Measurements from ENCODE around the gene CNEP1R1.
"Not testable (repeated sequence)": the region's sequence is repeated elsewhere in the genome, so short reads cannot be mapped to it uniquely, and the experiment has no call there.

The CNEP1R1 gene, protein sequence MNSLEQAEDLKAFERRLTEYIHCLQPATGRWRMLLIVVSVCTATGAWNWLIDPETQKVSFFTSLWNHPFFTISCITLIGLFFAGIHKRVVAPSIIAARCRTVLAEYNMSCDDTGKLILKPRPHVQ

DNA sequence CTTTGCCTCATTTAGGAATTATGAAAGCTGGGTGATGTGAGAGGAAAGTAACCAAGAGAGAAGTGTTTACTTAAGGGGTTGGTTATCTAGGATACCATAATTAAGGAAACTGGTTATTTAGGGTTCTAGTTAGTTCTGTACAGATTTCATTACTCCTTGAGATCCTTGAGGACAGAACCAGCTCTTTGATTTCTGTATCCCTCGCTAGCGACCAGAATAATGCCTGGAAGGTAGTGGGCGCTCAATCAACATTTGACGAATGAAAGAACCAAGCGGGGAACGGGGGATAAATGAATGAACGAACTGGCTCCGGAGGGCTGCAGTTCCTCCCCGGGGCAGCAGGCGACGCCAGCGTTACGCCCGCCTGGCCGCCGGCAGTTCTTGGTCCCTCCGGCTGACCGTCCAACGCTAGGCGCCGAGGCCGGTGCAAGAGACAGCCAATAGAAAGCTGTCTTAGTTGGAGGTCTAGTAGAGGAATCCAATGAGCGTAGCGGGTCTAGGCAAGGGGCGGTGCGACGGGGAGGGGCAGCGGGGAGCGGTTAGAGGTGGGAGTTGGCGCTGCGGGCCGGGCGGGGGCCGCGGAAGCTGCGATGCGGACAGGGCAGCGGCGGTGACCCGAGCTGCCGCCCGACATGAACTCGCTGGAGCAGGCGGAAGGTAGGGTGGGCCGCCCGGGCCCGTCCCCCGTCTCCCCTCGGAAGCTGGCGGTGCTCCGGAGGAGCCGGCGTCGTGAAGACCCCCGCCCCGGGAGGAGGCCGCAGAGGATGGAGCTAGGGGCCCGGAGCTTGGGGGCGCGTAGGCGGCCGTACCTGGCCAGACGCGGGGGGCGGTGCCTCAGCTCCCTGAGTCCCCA is at the start of gene CNEP1R1:
TSS of gene CNEP1R1 (plus strand) at position 542 of the 853 bp plus-strand sequence. CDS start at position 633, 91 bp downstream.
- peak; percentile 94 for DNase-seq (ENCODE audit: low spot score)

DNA sequence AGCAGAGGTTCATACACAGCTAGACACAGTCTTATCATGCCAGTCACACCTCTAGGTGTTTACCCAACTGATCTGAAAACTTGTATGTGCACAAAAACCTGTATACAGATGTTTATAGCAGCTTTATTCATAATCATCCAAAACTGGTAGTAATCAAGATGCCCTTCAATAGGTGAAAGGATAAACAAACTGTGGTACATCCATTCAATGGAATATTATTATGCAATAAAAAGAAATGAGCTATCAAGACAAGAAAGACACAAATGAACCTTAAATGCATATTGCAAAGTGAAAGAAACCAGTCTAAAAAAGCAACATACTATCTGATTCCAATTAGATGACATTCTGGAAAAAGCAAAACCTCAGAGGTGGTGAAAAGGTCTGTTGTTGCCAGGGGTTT is 47.6 kb upstream of the CNEP1R1 start:
- no peak for DNase-seq (ENCODE audit: low spot score)

DNA sequence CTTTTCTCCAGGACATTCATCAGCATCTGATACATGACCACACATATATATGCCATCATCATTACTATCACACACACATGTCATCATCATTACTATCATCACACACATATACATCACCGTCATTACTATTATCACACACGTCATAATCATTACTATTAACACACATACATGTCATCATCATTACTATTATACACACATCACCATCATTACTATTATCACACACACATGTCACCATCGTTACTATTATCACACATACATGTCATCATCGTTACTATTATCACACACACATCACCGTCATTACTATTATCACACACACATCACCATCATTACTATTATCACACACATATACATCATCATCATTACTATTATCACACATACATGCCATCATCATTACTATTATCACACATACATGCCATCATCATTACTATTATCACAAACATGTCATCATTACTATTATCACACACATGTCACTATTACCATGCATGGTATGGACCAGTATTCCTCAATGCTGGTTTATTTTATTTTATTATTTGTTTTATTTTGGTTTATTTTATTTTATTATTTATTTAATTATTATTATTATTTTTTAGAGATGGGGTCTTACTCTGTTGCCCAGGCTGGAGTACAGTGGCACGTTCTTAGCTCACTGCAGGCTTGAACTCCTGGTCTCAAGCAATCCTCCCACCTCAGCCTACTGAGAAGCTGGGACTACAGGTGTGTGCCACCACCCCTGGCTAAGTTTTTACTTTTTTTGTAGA is 46.3 kb upstream of the CNEP1R1 start:
- no peak for DNase-seq (ENCODE audit: low spot score)

DNA sequence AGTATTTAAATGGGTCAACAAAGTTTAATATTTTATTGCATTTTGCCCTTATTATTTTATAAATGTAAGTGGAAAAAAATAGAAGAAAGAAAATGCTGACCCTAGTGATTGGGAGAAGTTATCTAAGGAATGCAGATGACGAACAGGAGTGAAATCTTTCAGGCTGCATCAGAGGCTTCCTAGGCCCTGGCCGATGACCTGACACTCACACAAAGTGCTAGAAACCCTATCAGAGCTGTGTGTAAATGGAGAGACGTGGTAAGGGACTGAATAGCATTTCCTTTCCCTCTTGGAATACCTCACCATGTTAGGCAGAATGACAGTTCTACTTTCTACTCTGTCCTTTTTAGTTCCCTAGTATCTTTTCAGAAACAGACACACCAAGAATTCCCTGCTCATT is 44.9 kb upstream of the CNEP1R1 start:
- no peak for DNase-seq (ENCODE audit: low spot score)

DNA sequence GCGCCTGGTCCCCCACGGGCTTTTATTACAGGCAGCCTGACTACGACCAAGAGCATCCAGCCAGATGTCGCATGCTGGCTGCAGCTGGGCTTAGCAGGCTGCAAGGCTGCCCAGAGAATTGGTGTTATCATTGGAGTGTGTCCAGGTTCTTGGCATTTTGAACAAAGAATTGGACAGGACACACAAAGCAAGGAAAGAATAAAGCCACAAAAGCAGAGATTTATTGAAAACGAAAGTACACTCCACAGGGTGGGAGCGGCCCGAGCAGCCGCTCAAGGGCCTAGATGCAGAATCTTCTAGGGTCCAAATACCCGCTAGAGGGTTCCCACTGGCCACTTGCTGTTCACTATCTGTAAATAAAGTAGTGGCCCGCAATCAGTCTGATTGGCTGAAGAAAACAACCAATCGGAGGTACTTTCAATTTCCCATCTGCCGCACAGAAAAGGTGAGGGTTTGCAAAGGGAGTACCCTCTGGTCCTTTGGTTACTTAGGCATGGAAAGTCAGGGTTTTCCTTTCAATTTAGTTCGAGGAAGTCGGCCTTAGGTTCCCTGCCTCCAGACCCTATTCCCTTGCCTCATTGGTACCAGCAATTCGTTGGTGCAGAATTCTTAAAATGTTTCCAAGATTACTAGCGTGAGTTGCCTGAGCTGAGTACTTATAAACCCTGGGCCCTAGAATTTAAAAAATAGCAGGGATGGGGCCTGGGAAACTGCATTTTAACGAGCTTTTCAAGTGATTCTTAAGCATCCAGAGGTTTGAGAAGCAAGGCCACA is 38.5 kb upstream of the CNEP1R1 start:
- no peak for DNase-seq (ENCODE audit: low spot score)

DNA sequence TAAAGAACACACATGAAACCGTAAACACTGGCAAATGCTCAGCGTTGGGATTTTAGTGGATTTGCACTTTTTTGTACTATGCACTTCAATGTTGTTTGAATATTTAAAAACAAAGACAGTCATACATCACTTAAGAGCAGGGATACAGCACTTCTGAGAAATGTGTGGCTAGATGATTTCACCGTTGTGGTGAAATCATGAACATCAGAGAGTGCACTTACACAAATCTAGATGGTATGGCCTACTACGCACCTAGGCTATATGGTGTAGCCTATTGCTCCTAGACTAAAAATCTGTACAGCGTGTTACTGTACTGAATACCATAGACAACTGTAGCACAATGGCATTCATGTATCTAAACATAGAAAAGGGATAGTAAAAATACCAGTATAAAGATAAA is 37.6 kb upstream of the CNEP1R1 start:
- no peak for DNase-seq (ENCODE audit: low spot score)

DNA sequence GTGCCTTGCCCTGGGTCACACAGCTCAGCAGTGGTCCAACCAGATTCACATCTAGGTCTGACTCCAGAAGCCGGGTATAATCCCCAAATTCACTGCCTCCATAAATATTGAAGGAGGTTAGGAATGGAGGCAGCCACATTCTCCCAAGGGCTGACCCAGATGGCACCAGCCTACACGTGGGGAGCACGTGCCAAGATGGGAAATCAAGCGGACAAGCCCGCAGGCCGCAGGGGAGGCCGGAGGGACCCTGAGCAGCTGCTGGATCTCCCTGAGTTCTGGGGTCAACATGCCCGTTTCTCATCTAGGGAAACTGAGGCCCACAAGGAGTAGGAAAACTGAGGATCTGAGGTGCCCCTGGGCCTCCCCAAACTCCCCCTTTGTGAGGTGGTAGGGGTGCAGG is 32.2 kb upstream of the CNEP1R1 start:
- no peak for DNase-seq (ENCODE audit: low spot score)

DNA sequence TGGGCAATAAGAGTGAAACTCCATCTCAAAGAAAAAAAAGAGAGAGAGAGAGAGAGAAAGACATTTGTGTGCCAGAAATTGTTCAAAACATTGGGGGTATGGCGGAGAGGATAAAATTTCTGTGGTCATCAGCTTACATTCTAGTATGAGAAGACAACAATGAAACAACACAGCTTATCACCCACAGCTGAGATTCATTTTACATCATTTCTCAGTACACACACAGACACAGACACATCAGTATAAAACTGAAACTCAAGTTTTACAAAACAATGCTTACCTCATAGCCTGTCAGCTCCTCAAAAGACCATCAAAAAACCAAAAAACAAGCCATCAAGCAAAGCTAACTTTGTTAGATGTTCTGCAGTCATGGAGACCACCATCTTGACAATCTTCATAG is 31.4 kb upstream of the CNEP1R1 start:
- DNase-seq (ENCODE audit: low spot score) = no peak

DNA sequence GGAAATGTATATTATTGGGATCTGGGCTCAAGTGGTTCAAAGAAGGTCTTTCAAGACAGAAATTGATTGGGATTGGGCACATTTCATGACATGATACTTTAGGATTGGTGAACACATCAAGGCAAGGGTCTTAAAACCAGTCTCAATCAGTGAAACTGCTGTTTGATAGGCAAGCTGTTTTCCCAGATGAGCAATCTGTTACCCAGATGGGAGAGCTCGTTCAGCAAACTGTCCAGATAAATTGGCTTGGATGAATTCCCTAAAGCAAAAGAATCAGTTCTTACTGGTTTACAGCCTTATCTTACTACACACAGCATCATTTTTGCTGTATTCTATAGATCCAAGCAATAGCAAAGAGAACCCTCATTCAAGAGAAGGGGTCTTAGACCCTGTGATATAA is 31.0 kb upstream of the CNEP1R1 start:
- DNase-seq (ENCODE audit: low spot score) = no peak

DNA sequence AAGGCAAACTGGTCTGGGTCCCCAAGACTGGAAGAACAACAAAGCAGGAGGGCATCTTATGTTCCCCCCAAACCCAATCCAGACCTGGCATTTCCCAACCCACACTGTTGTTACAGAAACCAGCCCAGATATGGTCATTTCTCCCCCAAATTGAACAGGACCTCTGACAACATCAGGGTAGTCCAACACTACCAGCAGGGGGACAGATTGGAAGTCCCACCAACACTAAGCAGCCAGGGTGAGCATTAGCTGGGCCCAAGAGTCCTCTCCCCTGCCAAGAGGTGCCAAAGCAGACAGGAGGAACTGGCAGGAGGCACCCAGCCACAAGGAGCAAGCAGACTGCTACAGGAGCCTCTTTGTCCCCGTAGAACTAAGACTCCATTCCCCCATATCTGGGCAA is 29.3 kb upstream of the CNEP1R1 start:
- no peak for DNase-seq (ENCODE audit: low spot score)

DNA sequence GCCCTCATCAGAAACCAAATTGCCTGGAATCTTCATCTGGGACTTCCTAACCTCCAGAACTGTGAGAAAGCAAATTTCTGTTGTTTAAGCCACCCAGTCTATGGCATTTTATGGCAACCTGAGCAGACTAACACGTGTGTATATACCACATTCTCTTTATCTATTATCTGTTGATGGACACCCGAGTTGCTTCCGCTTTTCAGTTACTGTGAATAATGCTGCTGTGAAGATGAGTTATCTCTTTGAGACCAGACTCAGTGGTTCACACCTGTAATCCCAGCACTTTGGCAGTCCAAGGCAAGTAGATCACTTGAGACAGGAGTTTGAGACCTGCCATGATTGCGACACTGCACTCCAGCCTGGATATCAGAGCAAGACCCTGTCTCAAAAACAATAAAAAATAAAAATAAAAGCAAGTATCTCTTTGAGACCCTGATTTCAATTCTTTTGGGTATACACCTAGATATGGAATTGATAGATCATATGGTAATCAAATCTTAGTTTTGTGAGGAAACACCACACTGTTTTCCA is 27.2 kb upstream of the CNEP1R1 start:
- DNase-seq (ENCODE audit: low spot score) = no peak

DNA sequence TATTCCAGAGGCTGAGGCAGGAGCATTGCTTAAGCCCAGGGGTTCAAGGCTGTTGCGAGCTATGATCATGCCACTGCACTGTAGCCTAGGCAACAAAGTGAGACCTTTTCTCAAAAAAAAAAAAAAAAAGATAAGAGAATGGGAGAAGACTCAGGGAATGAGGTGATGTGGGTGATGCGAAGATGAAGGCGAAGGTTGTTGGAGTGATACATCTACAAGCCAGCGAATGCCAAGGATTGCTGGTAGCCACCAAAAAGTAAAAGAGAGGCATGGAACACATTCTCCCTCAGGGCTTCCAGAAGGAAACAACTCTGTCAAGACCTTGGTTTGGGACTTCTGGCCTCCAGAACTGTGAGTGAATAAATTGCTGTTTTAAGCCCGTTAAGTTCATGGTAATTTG is 26.0 kb upstream of the CNEP1R1 start:
- no peak for DNase-seq (ENCODE audit: low spot score)

DNA sequence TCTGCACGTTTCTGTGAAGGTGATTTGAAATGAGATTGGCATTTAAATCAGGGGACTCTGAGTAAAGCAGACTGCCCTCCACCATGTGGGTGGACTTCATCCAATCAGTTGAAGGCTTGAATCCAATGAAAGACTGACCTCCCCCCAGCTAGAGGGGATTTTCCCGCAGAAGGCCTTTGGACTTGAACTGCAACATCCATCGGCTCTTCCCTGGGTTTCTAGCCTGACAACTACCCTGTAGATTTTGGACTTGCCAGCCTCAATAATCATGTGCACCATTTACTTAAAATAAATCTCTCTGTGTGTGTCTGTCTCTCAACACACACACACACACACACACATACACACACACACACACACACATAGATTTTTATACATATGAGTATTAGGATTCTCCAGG is 23.9 kb upstream of the CNEP1R1 start:
- no peak for DNase-seq (ENCODE audit: low spot score)

DNA sequence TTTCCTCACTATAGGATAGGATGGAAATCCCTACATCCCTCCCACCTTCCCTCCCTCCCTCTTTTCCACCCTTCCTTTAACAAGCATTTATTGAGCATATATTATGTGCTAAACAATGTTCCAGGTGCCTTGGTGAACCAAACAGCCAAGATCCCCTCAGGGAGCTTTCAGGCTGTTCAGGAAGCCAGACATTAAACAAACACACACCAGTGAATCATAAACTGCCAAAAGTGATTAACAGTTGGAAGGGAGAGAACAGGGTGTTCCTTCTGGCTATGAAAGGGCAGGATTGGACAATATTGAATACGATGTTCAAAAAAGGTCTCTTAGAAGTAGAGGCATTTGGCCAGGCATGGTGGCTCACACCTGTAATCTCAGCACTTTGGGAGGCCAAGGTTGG is 22.8 kb upstream of the CNEP1R1 start:
- no peak for DNase-seq (ENCODE audit: low spot score)

DNA sequence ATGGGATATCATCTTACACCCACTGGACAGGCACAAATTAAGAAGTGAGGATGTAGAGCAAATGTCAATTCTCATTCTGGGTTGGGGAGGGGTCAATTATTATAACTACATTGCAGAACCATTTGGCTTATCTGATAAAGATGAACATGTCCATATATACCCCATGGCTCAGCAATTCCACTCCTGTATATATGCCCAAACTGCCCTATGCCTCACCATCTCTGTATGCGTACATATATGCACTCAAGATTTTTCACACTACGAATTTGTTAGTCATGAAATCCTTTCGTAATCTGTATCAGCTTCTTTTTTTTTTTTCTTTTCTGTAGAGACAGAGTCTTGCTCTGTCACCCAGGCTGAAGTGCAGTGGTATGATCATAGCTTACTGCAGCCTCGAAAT is 20.8 kb upstream of the CNEP1R1 start:
- DNase-seq (ENCODE audit: low spot score) = no peak

DNA sequence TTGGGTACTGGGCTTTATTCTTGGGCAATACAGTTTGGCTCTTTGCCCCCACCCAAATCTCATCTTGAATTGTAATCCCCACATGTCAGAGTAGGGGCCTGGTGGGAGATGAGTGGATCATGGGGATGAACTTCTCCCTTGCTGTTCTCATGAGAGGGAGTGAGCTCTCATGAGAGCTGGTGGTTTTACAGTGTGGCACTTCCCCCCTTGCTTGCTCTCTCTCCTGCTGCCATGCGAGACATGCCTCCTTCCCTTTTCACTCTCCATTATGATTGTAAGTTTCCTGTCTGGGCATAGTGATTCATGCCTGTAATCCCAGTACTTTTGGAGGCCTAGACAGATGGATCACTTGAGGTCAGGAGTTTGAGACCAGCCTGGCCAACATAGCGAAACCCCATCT is 18.1 kb upstream of the CNEP1R1 start:
- DNase-seq (ENCODE audit: low spot score) = no peak

DNA sequence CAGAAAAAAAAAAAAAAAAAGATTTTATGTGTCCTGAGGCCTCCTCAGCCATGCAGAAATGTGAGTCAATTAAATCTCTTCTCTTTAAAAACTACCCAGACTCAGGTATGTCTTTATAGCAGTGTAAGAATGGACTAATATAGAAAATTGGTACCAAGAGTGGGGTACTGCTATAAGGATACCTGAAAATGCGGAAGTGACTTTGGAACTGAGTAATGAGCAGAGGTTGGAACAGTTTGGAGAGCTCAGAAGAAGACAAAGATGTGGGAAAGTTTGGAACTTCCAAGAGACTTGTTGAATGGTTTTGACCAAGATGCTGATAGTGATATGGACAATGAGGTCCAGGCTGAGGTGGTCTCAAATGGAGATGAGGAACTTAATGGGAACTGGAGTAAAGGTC is 17.3 kb upstream of the CNEP1R1 start:
- no peak for DNase-seq (ENCODE audit: low spot score)

DNA sequence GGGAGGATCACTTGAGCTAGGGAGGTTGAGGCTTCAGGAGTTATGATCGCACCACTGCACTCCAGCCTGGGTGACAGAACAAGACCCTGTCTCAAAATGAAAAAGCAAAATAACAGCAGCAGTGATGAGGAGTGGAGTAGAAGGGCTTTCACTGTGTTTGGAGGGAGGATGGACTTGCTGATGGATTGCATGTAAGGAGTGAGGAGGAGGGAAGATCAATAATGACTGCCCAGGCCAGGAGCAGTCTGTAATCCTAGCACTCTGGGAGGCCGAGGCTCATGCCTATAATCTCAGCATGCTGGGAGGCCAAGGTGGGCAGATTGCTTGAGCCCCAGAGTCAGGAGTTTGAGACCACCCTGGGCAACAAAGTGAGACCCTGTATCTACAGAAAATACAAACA is 14.8 kb upstream of the CNEP1R1 start:
- no peak for DNase-seq (ENCODE audit: low spot score)

DNA sequence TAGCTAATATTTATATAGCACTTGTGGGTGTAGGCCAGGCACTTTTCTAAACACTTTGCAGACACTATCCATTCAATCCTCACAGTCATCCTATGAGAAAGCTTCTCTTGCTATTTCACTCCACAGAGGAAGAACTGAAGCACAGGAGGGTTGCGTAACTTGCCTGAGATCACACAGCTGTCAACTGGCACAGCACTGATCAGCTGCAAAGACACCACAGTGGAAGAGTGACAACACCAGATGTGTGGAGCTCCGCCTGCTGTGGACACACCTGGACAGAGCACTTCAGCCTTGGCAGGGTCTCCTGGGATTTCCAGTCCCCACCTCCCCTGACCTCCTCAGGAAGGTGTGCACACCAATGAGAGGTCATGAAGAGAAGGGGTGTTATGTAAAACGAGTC is 13.3 kb upstream of the CNEP1R1 start:
- no peak for DNase-seq (ENCODE audit: low spot score)

DNA sequence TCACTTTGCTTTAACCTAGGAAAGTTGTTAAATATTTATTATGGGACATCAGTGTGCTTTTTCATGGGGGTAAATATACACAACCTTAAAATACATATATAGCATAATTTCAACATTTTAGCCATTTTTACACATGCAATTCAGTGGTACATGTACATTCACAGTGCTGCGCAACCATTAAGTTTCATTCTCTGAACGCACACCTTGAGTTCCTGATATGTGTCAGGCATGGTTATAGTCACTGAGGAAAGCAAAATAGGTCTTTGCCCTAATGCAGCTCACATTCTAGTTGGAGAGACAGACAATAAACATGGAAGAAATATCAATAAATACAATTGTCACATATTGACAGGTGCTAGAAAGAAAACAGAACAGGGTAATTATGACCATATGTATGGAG is 12.8 kb upstream of the CNEP1R1 start:
- no peak for DNase-seq (ENCODE audit: low spot score)

DNA sequence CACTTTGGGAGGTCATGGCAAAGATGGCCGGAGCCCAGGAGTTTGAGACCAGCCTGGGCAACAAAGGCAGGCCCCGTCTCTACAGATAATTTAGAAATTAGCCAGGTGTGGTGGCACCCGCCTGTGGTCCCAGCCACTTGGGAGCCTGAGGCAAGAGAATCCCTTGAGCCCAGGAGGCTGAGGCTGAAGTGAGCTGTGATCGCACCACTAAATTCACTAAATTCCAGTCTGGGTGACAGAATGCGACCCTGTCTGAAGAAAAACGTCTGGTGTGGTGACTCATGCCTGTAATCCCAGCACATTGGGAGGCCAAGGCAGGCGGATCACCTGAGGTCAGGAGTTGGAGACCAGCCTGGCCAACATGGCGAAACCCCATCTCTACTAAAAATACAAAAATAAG is 10.8 kb upstream of the CNEP1R1 start:
- not testable (repeated sequence) for DNase-seq (ENCODE audit: low spot score)

DNA sequence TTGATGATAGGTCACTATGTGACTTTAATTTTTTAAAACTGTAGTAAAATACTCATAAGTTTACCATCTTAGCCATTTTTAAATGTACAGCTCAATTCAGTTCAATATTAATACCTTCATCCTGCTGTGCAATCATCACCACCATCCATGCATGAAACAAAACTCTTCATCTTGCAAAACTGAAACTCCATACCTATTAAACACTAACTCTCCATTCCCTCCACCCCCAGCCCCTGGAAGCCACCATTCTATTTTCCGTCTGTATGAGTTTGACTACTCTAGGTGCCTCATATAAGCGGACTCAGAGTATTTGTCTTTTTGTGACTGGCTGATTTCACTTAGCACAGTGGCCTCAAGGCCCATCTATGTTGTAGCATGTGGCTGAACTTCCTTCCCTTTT is 9.4 kb upstream of the CNEP1R1 start:
- DNase-seq (ENCODE audit: low spot score) = no peak

Measured in kidney capillary endothelial cell (primary cell).